Measurements from ENCODE around the gene SLC12A5.

SLC12A5 gene

GRCh38 chr20:46070215-46070900 is 41.3 kb downstream of the SLC12A5 start:
- TF ChIP-seq, protein P1, sequence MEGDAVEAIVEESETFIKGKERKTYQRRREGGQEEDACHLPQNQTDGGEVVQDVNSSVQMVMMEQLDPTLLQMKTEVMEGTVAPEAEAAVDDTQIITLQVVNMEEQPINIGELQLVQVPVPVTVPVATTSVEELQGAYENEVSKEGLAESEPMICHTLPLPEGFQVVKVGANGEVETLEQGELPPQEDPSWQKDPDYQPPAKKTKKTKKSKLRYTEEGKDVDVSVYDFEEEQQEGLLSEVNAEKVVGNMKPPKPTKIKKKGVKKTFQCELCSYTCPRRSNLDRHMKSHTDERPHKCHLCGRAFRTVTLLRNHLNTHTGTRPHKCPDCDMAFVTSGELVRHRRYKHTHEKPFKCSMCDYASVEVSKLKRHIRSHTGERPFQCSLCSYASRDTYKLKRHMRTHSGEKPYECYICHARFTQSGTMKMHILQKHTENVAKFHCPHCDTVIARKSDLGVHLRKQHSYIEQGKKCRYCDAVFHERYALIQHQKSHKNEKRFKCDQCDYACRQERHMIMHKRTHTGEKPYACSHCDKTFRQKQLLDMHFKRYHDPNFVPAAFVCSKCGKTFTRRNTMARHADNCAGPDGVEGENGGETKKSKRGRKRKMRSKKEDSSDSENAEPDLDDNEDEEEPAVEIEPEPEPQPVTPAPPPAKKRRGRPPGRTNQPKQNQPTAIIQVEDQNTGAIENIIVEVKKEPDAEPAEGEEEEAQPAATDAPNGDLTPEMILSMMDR (IDR thresholded peaks at IDR 0.05; ENCODE audit: extremely low read depth, missing control alignments), result no peak
- no peak for DNase-seq (ENCODE audit: low spot score)

GRCh38 chr20:46071573-46071972 is 42.6 kb downstream of the SLC12A5 start:
- TF ChIP-seq, protein P1 (IDR thresholded peaks at IDR 0.05; ENCODE audit: extremely low read depth, missing control alignments), result no peak
- no peak for DNase-seq (ENCODE audit: low spot score)

- no peak for DNase-seq (ENCODE audit: low spot score)
- TF ChIP-seq, protein P1 (IDR thresholded peaks at IDR 0.05; ENCODE audit: extremely low read depth, missing control alignments), result no peak
These were observed 44.0 kb downstream of the SLC12A5 start for GRCh38 chr20:46073024-46073423.

DNA sequence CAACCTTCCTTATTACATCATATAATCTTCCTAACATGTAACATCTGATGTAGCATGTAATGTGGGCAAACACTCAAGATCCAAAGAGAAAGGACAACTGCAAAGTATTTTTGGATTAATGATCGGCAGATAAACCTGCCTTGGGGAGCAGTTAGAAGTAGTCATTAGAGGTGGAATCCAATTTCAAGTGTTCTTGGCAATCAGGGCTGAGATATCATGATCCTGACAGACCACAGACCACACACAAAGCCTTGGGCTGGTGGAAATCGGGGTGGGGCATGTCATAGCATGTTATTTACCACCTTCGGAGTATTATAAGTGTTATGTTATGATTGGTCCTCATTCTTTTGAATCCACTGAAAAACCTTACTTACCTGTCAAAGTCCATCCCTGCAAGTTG is 44.4 kb downstream of the SLC12A5 start:
- no peak for DNase-seq (ENCODE audit: low spot score)
- TF ChIP-seq, protein P1 (IDR thresholded peaks at IDR 0.05; ENCODE audit: extremely low read depth, missing control alignments), result no peak

- DNase-seq (ENCODE audit: low spot score), result no peak
- TF ChIP-seq, protein P1 (IDR thresholded peaks at IDR 0.05; ENCODE audit: extremely low read depth, missing control alignments), result no peak
These were observed 45.0 kb downstream of the SLC12A5 start for GRCh38 chr20:46074006-46074405.

- TF ChIP-seq, protein P1 (IDR thresholded peaks at IDR 0.05; ENCODE audit: extremely low read depth, missing control alignments), result no peak
- DNase-seq (ENCODE audit: low spot score), result no peak
These were observed 47.8 kb downstream of the SLC12A5 start for GRCh38 chr20:46076806-46077205.

- DNase-seq (ENCODE audit: low spot score), result no peak
- TF ChIP-seq, protein P1 (IDR thresholded peaks at IDR 0.05; ENCODE audit: extremely low read depth, missing control alignments), result no peak
These were observed 48.8 kb downstream of the SLC12A5 start for GRCh38 chr20:46077642-46078305.

All from GM20000 (cell line).